Nephron (organoid): ENCODE measurements around the gene SMC5.

Experiments used
- H3K27ac Mint-ChIP-seq, 3 experiments: 2 replicates each; pipeline ENCODE4 v1.8.0; 2020; ENCODE audit warnings: mixed read lengths in 3 of 3, mild to moderate bottlenecking in 2 of 3, moderate library complexity in 1 of 3
- H3K27me3 Mint-ChIP-seq: 2 replicates; pipeline ENCODE4 v1.8.0; 2021; ENCODE audit warnings: low read depth, mild to moderate bottlenecking, moderate library complexity, mixed read lengths
- H3K36me3 Mint-ChIP-seq: 2 replicates; pipeline ENCODE4 v1.8.0; 2020; ENCODE audit warnings: low read depth, mixed read lengths
- H3K4me1 Mint-ChIP-seq: 2 replicates; pipeline ENCODE4 v1.8.0; 2020; ENCODE audit warnings: mixed read lengths
- H3K4me3 Mint-ChIP-seq, 3 experiments: 2 replicates each; pipeline ENCODE4 v1.8.0; 2020; ENCODE audit warnings: mild to moderate bottlenecking in 3 of 3, mixed read lengths in 3 of 3, moderate library complexity in 2 of 3
- H3K9me3 Mint-ChIP-seq: 2 replicates; pipeline ENCODE4 v1.8.0; 2020; ENCODE audit warnings: mixed read lengths
- CTCF ChIP-seq, 3 experiments: fragments of 200-600 bp; sonication (generic); IDR thresholded peaks; one replicate each; pipeline ENCODE4 v1.5.0; 2021; ENCODE audit warnings: antibody characterized with exemption in 3 of 3; ENCODE audit not compliant: unreplicated experiment in 3 of 3

The SMC5 gene

GRCh38 chr9:70258692-70259511 is at the start of gene SMC5:
SMC5 (plus strand) TSS chr9:70258978; CDS start chr9:70259079, 101 bp downstream.
- Mint-ChIP-seq H3K27ac (peak within 1 kb of the TSS; percentile 98 to 99 (median 98)), H3K27me3 (no peaks in the 10 kb centered on the region), H3K9me3 (no peaks in the 10 kb centered on the region), H3K4me1 (peaks cover 73% of the 10 kb centered on the region), H3K4me3 (peak within 1 kb of the TSS; percentile 87 to 88 (median 88)), H3K36me3 (peaks cover 28% of the 10 kb centered on the region)
- no peak for TF ChIP-seq CTCF (IDR thresholded peaks at IDR 0.05; ENCODE audit: unreplicated experiment in 3 of 3)

GRCh38 chr9:70217029-70217428 is 41.7 kb upstream of the SMC5 start:
- TF ChIP-seq CTCF (IDR thresholded peaks at IDR 0.05; ENCODE audit: unreplicated experiment in 3 of 3): no peak
- Mint-ChIP-seq H3K9me3 (peaks cover 18% of the 10 kb centered on the region), H3K36me3 (peaks cover 33% of the 10 kb centered on the region), H3K27ac (peak overlapping the region in 1 of 3 experiments; percentile 48), H3K27me3 (no peaks in the 10 kb centered on the region), H3K4me3 (no peak overlapping the region), H3K4me1 (peaks cover 10% of the 10 kb centered on the region)

- H3K4me1 Mint-ChIP-seq: peaks cover 10% of the 10 kb centered on the region
- no peaks in the 10 kb centered on the region for H3K27me3 Mint-ChIP-seq
- H3K9me3 Mint-ChIP-seq: peaks cover 4% of the 10 kb centered on the region
- H3K27ac Mint-ChIP-seq: peak overlapping the region in 2 of 3 experiments; percentile 38 to 45
- H3K36me3 Mint-ChIP-seq: peaks cover 19% of the 10 kb centered on the region
- TF ChIP-seq CTCF (IDR thresholded peaks at IDR 0.05; ENCODE audit: unreplicated experiment in 3 of 3): no peak
- H3K4me3 Mint-ChIP-seq: no peak overlapping the region
These were observed 40.0 kb upstream of the SMC5 start for GRCh38 chr9:70218767-70219166.

GRCh38 chr9:70220216-70220615 is 38.6 kb upstream of the SMC5 start:
- no peak overlapping the region for H3K4me3 Mint-ChIP-seq
- H3K36me3 Mint-ChIP-seq: peaks cover 8% of the 10 kb centered on the region
- TF ChIP-seq CTCF (IDR thresholded peaks at IDR 0.05; ENCODE audit: unreplicated experiment in 3 of 3): no peak
- no peaks in the 10 kb centered on the region for H3K27me3 Mint-ChIP-seq
- no peak overlapping the region for H3K27ac Mint-ChIP-seq
- H3K9me3 Mint-ChIP-seq: peaks cover 3% of the 10 kb centered on the region
- peaks cover 10% of the 10 kb centered on the region for H3K4me1 Mint-ChIP-seq

GRCh38 chr9:70222354-70222753 is 36.4 kb upstream of the SMC5 start:
- H3K4me1 Mint-ChIP-seq: peaks cover 5% of the 10 kb centered on the region
- H3K9me3 Mint-ChIP-seq: peaks cover 5% of the 10 kb centered on the region
- no peak for TF ChIP-seq CTCF (IDR thresholded peaks at IDR 0.05; ENCODE audit: unreplicated experiment in 3 of 3)
- peaks cover 3% of the 10 kb centered on the region for H3K36me3 Mint-ChIP-seq
- no peak overlapping the region for H3K4me3 Mint-ChIP-seq
- H3K27me3 Mint-ChIP-seq: no peaks in the 10 kb centered on the region
- no peak overlapping the region for H3K27ac Mint-ChIP-seq

GRCh38 chr9:70228118-70228517 is 30.7 kb upstream of the SMC5 start:
- H3K27ac Mint-ChIP-seq: peak overlapping the region in 2 of 3 experiments; percentile 57 to 58
- peaks cover 3% of the 10 kb centered on the region for H3K36me3 Mint-ChIP-seq
- H3K4me3 Mint-ChIP-seq: no peak overlapping the region
- H3K9me3 Mint-ChIP-seq: peaks cover 5% of the 10 kb centered on the region
- no peaks in the 10 kb centered on the region for H3K27me3 Mint-ChIP-seq
- no peak for TF ChIP-seq CTCF (IDR thresholded peaks at IDR 0.05; ENCODE audit: unreplicated experiment in 3 of 3)
- H3K4me1 Mint-ChIP-seq: peaks cover 27% of the 10 kb centered on the region
